Stimulated activated CD8-positive, alpha-beta memory T cell treated with anti-CD3 and anti-CD28 coated beads, Interleukin-7, amount 100 ng/mL, for 24 hours (primary cell): ENCODE data around the gene ROBO2.

Source experiments
- DNase-seq: peaks from one replicate; pipeline ENCODE4 v3.0.0-alpha.2; 2020; ENCODE audit warnings: low read depth

Gene ROBO2

DNA sequence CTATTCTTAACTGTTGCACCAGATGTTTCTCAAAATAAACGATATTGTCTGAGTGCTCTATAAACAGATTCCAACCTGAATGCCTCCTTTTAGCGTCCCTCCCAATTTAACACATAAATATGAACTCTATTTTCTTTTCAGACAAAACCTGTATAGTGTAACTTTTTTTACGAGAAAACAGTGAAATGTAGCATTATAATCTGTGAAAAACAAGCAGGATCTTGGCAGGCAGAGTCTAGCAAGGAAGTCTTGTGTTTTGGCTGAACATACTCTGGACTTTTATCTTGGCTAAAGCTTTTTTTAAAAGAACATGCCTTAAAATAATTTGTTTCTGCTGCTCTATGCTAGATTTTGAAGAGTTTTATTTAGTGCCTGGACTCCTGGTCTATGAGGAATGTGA, 150.5 kb downstream of the ROBO2 start:
- no peak for DNase-seq

DNA sequence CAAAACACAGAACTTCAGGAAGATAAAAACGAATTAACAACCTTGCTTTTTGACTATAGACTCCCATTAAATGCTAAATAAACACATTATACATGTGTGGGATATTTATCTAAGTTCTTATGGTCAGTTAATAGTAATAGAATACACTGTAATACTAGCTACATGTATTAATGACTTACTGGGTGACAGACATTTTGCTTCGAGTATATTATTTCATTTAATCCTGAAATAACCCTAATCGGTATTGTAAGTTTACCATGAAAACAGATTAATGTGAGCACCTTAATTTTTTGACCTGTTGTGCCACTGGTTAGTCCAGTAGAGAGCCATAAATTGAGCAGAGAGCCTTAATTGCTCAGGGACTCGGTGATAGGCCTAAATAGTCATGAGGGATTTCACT, 151.1 kb downstream of the ROBO2 start:
- no peak for DNase-seq

DNA sequence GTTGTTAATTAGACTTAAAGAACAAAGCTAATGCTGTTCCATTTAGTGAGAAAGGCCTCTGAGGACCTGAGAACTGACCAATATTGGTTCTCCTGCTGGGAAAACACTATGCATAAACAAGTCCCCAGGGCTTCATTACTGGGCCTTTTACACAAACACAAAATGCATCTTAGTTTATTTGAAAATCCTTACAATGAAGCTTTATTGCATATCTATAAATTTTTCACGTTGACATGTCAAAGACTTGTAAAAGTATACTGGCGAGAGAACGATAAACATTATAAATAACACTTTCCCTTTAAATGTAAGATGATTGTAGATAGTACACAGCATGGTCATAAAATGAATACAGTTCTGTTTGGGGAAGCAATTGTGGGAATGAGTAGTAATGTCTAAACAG, 151.7 kb downstream of the ROBO2 start:
- no peak for DNase-seq

DNA sequence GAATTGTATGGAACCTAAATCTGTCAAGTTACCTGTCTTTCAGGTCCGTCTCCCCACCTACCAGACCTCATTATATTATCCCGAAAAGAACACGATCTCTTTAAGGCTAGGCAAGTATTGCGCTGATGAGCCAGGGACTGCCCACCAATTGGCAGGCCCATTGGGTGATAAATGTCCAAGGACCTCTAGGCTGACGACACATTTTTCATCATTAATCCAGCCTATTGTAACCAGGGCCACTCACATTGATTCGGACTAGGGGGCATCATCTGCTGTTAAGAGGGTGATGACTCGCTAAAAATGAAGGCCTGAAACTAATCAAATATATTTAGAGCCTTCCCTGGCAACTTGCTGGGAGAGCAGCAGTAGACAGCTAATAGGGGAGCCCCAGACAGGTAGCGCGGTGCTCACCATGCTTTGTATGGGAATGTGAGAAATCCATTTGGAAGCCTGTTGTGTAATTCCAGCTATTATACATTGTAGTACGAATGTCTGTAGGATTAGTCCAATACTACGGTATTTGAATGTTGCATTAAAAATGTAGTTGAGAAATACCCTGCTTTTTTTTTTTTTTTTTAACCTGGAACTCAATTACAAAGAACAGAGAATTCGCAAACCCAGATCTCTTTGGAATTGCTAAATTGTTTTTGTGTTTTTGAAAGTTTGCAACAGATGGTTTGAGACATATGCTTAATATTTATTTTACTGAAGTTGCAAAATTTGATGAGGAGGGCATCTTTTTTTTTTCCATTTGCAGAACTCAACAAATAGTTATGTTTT, 156.1 kb downstream of the ROBO2 start:
- no peak for DNase-seq

DNA sequence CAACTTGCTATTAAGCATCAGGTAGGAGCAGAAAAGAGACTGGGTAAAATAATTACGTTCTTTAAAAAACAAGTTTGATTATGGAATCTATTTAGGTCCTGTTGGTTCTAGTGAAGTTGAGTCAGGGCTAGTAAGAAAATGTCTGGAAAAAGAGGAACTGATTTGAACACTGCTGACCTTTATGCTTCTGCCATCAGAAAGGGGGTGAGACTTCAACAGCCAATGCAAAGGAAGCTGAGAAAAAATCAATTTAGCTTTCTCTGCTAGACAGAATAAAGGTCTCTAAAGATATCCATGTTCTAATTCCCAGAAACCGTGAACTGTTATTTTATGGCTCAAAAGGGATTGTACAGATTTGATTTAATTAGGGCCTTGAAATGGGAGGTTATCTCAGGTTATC, 157.5 kb downstream of the ROBO2 start:
- no peak for DNase-seq

DNA sequence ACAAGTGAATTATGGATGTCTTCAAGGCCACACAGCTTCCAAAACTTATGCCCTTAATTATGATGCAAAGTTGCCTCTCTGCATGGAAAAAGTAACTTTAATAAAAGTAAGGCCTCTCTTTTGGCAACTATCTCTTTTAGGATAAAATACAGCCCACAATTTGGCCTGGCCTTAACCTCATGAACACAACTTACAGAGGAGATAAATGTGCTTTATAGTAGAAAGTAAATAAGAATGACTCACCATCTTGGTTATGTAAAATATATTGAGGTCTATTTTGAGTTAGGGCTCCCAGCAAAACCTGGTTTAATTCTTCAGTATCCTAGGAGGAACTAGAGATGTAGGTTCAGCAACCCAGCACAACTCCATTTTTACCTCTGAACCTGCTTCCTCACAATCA, 164.0 kb downstream of the ROBO2 start:
- no peak for DNase-seq

DNA sequence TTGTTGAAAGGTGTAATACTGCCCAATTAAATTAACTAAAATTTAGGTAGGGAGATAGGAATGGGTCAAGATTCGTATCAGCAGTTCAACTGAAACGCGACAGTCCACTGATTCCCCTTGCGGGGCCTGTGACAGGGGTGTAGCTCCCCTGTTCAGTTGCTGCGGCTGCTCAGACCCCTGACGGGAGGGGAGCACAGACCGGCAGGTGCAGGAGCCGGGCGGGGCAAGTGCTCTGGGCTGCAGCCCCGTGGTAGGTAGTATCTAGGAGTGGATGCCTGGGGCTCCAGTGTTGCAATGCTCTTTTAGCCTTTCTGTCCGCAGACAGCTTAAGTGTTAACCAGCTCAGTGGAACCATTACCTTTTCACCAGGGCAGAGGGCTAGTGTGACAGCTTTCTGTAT, 164.9 kb downstream of the ROBO2 start:
- DNase-seq = no peak

DNA sequence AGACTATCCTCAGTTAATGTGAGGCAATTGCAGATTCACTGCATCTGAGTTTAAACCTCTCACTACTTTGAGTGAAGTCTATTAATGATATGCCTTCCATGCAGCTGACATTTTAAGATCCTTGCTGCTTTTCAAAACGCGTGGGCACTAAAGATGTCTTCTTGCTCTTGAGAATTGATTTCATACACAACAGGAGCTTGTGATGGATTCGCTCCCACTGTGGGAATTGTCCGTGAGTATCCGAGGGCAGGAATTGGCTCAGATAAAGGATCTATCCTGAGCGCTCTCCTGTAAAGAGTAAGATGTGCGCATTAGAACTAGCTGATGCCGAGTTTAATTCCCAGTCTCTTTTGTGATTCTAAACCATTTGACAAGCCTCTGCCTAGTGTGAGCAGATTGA, 167.9 kb downstream of the ROBO2 start:
- no peak for DNase-seq

DNA sequence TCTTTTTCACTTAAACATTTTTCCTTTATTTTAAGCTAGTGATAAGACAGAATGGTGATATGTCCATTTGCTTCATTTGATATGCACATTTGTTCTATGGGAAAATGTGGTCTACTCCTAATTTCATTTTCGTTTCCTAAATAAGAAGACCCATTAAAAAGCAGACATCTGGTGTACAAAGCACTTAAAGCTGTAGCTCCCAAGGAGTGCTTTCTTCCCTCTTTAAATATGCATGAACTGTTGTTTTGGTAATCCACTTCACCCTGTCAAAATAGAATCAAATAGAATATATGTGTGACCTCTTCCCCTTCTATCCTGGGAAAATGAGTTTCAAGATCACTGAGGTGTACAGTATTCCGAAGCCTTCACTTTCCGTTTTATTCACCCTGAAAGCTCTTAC, 182.8 kb downstream of the ROBO2 start:
- DNase-seq = no peak

DNA sequence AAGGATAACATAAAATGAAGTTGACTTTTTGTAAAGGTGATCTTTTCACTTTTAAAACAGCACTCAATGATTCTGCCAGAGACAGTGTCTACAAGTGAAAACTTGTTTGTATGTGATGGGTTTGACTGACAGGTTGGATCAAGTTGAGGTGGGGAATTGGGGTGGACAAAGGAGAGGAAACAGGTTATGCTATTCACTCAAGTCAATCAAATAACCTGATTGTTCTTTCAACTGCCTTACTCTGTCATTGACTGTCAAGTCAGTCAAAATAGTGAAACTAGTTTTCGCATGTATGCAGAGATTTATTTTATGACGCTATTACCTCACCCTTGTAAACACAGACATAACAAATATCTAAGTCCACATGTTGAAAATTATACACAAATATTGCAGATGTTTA, 187.7 kb downstream of the ROBO2 start:
- DNase-seq = no peak

DNA sequence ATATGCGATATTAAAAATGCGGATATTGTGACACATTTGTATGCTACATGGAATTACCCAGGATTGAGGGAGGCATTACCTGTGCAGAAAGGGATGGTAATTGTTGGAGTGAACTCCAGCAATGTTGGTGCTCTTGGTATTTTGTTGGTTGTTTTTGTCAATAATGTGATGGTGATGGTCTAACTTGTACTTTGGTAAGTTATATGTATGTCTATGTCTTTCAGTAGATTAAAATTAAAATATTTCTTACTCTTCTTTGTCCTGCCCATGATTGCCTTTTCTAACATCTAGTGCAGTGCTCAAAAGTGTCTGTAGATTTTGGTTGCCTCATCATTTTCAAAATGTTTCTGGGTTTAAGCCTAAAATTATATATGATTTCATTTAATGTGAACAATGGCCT, 192.7 kb downstream of the ROBO2 start:
- no peak for DNase-seq

DNA sequence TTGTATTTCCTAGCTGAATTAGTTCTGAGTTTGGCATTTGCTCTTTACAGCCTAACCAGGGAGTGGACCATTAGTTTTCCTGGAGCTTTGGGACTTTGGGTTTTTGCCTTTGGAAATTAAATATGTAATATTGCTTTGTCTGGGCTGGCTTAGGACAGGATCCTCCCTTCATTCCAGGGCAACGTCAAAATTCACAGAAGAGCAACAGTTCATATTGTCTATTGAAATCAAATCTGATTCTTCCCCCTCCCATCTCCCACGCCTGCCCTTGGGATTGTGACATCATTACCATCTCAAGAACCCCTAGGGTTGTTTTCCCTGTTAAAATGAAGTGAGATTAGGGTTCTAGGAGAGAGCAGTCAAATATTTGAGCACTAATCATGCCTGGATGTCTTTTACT, 194.1 kb downstream of the ROBO2 start:
- no peak for DNase-seq

DNA sequence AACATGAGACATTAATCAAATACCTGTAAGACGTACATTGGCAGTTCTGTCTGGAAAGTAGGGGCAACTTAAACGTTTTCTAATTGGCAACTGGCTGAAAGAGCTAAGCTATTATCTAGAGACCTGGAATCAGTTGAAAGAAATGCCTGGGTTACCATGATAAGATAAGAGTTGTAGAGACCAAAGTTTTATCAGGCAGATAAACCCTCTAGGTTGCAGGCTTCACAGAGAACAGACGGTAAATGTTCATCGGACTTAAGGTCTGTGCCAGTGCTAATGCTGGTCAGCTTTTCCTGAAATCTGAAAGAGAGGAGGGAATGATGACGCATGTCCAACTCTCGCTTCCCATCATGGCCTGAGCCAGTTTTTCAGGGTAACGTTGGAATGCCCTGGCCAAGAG, 196.2 kb downstream of the ROBO2 start:
- DNase-seq = no peak

DNA sequence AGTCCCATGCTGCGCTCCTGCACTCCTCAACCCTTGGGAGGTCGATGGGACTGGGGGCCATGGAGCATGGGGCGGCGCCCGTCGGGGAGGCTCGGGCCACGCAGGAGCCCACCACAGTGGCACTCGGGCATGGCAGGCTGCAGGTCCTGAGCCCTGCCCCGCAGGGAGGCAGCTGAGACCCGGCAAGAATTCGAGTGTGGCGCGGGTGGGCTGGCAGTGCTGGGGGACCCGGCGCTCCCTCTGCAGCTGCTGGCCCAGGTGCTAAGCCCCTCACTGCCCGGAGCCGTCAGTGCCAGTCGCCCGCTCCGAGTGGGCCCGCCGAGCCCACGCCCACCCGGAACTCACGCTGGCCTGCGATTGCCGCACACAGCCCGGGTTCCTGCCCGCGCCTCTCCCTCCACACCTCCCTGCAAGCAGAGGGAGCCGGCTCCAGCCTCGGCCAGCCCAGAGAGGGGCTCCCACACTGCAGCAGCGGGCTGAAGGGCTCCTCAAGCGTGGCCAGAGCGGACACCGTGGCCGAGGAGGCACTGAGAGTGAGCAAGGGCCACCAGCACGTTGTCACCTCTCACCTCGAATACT, 200.3 kb downstream of the ROBO2 start:
- no peak for DNase-seq

DNA sequence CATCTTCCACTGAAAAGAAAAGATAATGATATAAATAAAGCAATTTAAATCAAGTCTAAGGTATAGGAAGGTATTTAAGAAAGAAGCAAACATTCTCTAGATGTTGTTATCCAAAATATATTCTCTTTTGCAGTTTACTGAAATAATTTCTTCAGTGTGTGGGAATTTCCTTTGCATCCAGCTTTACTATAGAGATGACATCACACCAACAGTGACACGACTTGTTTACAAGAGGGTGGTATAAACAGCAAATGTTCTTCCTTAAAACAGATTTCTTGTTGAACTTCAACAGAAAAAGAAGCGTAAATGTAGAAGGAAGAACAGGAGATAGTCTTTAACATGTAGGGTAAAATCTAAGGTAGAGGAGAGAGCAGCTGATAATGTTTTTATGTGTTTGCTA, 202.5 kb downstream of the ROBO2 start:
- no peak for DNase-seq

DNA sequence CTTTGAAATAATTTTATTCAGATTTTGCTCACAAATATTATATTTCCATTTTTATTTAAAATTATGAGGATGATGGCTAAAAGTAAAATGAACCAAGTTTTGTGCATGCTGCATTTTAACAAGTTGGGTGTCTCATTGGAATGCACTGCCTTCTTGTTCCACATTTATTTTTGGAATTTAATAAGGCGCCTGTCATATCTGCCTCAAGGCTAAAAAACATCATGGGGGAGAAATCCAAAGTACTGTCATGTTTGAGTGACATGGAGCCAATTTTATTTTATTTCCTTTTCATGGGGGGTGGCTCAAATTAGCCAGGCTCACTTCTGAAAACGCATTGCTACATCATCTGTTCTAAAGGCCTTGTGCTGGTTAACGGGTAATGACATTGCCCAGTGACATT, 205.1 kb downstream of the ROBO2 start:
- no peak for DNase-seq

DNA sequence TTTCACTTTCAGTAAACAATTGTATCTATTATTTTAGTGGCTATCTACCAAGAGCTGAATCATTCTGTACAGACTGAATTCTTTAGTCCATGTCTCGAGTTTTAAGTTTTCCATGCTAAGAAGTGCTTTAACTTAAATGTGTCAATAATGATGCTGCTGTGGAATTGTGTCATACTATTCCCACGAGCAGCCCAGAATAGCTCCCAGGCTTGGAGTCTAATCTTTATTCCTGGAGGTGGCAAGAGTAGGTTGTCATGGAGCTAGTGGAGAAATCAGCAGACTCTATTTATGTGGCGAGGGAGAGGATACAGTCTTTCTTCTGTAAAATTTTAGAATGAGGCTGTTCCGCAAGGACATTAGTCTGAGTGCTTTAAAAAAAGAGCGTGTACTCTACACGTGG, 207.2 kb downstream of the ROBO2 start:
- no peak for DNase-seq

DNA sequence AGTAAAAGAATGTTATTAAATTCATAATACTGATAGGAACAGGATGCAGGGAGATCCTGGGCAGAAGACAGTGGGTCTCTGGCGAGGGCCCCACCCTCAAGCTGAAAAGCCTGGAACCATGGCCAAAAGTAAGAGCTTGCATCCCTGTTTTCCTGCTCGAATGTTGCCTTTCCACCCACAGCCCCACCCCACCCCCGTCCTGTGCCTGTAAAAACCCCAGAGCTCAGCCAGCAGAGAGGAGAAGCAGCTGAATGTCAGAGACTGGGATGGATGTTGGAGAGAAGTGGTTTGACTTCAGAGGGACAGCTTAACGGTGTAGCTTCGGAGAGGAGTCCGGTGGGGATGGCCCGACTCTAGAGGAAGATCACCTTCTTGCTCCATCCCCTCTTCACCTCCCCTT, 207.9 kb downstream of the ROBO2 start:
- no peak for DNase-seq

DNA sequence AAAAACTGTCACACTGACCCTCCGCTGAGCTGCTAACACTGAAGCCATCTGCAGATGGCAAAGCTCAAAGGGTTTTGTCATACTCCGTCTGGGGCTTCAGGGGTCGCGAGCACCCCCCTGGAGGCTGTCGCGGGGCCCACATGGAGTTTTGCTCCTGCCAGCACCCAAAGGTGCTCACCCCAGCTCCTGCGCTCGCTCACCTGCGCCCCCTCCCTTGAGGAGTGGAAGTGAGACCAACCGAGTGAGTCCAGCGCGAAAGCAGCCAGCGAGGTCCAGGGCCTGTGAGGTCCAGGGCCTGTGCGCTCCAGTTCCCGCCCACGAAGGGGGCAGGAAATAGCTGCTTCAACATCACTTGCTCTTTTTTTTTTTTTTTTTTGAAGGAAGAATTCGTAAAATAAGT, 208.5 kb downstream of the ROBO2 start:
- DNase-seq = no peak

DNA sequence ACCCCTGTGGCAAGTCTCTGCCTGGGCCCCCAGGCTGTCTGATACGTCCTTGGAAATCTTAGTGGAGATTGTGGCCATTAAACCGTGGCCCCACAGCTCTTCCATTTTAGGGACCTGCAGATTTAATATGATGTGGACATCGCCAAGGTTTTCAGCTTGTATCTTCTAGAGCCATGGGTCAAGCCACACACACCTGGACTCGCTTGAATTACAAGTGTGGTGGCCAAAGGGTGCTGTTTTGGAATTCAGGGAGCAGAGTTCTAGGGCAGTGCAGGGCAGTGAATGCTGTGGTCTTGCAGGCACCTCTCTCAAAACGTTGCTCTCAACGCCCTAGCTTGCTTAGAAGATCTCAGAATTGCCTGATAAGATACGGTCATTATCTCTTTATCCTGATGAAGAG, 211.2 kb downstream of the ROBO2 start:
- DNase-seq = no peak

DNA sequence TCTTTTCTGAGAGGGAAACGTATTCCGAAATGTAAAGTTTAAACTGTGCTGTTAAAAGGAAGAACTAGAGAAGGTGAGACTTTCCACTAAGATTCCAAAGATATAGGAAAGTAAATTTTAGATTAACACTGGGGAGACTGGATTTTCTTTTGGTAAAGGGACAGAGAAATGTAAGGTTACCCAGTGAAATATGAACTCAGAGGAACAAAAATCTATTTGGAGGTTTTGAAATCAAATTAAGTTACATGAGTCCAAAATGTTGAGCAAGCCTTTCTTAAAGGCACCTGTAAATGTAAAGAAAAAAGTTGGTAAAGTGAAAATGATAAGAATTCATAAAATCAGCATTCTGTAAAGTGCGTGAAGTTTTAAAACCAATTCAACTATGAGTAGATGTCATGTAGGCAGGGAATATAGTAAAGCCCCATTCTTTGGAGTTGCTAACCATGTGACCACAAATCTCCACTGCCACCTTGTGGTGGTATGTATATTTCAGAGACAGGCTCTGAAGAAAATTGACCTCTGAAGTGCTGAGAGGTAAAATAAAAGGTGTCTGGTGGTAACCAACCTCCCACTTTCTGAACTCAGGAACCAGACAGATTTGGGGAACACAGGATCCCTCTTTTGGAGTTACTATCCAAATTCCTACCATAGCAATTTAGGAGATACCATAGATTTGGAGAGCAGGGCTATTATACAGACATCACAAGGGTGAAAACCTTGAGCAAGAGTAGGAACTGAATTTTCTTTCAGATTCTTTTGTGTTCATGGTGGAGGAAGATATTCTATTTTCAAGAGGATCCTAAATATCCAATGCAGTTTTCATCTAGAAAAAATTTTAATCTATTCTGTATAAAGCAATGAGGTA, 215.3 kb downstream of the ROBO2 start:
- no peak for DNase-seq

DNA sequence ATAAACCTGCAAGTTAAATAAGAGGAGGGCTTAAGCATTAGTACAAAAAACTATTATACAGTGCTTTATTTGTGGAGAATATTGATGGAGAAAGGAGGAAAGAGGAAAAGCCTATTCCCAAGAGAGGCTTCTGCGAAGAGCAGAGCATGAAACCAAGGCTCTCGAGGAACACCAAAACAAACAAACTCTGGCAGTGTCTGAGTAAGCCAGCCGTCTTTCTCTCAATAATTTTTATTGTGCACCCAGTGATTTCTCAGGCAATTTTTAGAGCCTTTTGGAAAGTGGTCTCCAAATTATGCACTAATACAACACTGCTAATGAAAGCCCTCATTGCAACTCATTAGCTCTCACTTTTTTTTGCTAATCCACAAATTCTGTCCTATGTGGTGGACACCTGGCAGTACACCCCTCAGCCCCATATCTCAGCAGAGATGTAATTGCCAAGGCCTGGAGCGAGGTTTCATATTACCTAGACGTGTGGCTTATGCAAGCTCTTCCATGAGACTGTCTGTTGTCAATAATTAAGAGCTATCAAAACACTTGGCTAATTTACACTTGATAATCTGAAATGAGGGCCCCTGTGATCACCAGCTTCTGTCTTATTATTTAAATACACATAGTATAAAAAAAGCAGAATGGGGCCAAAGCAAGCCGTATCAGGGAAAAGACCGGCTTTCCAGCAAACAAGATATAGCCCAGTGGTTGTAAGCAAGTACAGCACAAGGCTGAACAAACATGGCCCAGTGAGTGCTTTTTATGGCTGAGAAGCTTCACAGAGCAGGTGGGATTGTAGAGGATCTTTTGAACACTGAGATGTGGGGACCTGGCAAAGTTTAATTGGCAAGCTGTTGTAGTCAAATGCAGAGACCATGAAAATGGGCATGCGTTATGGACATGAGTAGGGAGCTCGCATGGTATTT, 216.9 kb downstream of the ROBO2 start:
- no peak for DNase-seq
